Astrocyte (in vitro differentiated cells and primary cell): ENCODE measurements around the gene MAEA.

Experiments used
- CTCF ChIP-seq: IDR thresholded peaks from 2 replicates; pipeline ENCODE4 v1.5.1; 2011; ENCODE audit warnings: low read depth, mild to moderate bottlenecking, inconsistent platforms, low read length, moderate library complexity; ENCODE audit not compliant: insufficient read depth
- EZH2 ChIP-seq: IDR thresholded peaks from 2 replicates; pipeline ENCODE4 v1.6.1; 2012; ENCODE audit warnings: mild to moderate bottlenecking, low read length, inconsistent platforms; ENCODE audit not compliant: insufficient read depth

DNA sequence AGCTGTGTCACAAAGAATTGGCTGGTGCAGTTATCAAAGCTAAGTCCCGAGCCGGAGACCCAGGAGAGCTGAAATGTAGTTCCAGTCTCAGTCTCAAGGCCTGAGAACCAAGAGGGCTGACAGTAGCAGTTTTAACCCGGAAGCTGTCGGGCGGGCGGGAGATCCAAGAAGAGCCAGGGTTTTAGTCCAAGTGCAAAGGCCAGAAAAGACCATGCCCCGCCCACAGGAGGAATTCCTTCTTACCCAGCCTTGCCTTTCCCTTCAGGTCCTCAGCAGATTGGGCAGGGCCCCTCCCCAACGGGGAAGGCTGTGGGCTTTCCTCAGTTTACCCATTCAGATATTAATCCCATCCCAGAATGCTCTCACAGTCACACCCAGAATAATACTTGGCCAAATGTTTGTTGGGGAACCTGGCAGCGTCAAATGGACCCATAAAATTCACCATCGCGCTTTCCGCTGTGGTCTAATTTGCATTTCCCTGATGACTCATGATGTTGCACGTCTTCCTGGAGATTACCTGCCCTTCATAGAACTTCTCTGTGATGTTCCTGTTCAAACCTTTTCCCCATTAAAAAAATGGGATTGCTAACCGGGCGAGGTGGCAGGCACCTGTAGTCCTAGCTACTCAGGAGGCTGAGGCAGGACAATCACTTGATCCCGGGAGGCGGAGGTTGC lies 16.2 kb downstream of the MAEA start:
- TF ChIP-seq CTCF (no peak), EZH2 (no peak)
